CD14-positive monocyte (primary cell): ENCODE measurements around the gene ARHGAP15. TPM values are rescaled to one million over a fixed set of nuclear protein-coding genes. Genes with fewer than 3 reads are reported as not detected.

Source experiments
- DNase-seq, 3 donors: peaks; one replicate each; pipeline ENCODE4 v3.0.0-alpha.2; 2011 to 2022
- H2AFZ ChIP-seq: 2 replicates; pipeline ENCODE4 v1.6.0; 2012; ENCODE audit warnings: mild to moderate bottlenecking, low read depth, low read length, inconsistent platforms; ENCODE audit not compliant: insufficient read depth, poor library complexity, severe bottlenecking
- H3K27ac ChIP-seq, 2 donors: 1 replicate in 1 of 2; 2 replicates in 1 of 2; pipeline ENCODE4 v1.5.1; 2012 to 2013; ENCODE audit warnings: low read length in 2 of 2, control low read depth in 1 of 2, inconsistent platforms in 1 of 2, low read depth in 1 of 2, mild to moderate bottlenecking in 1 of 2
- H3K27me3 ChIP-seq, 2 donors: one replicate each; pipeline versions ENCODE4 v1.6.0 to v1.6.1; 2011 to 2013; ENCODE audit warnings: low read length in 2 of 2; ENCODE audit not compliant: control insufficient read depth in 2 of 2, insufficient read depth in 2 of 2
- H3K36me3 ChIP-seq, 2 donors: replicated peaks in 1 of 2; 1 replicate in 1 of 2; 2 replicates in 1 of 2; pipeline versions ENCODE4 v1.5.1 to v1.6.1; 2012 to 2013; ENCODE audit warnings: low read length in 2 of 2, control low read depth in 1 of 2, inconsistent platforms in 1 of 2, mild to moderate bottlenecking in 1 of 2; ENCODE audit not compliant: insufficient read depth in 2 of 2, control insufficient read depth in 1 of 2
- H3K4me1 ChIP-seq, 2 donors: 1 replicate in 1 of 2; 2 replicates in 1 of 2; pipeline versions ENCODE4 v1.5.1 to v1.6.1; 2012 to 2013; ENCODE audit warnings: low read length in 2 of 2, control low read depth in 1 of 2, inconsistent platforms in 1 of 2, mild to moderate bottlenecking in 1 of 2, moderate library complexity in 1 of 2; ENCODE audit not compliant: insufficient read depth in 2 of 2, control insufficient read depth in 1 of 2
- H3K4me2 ChIP-seq: replicated peaks from 2 replicates; pipeline ENCODE3; 2012; ENCODE audit warnings: low read length, moderate library complexity, mild to moderate bottlenecking; ENCODE audit not compliant: poor library complexity, severe bottlenecking; ENCODE audit errors: extremely low read depth
- H3K4me3 ChIP-seq, 3 experiments: fragments of 200-600 bp in 1 of 3; sonication (generic) in 1 of 3; replicated peaks in 1 of 3; 1 replicate in 2 of 3; 2 replicates in 1 of 3; pipeline ENCODE4 v1.5.1; 2011 to 2013; ENCODE audit warnings: low read length in 3 of 3, mild to moderate bottlenecking in 3 of 3, control low read depth in 2 of 3, low read depth in 2 of 3, inconsistent platforms in 1 of 3, moderate library complexity in 1 of 3
- H3K79me2 ChIP-seq: 2 replicates; pipeline ENCODE4 v1.6.0; 2012; ENCODE audit warnings: mild to moderate bottlenecking, control low read depth, inconsistent platforms, low read length, moderate library complexity; ENCODE audit not compliant: insufficient read depth
- H3K9ac ChIP-seq: 2 replicates; pipeline ENCODE4 v1.6.0; 2017; ENCODE audit warnings: low read length, mild to moderate bottlenecking; ENCODE audit not compliant: insufficient read depth, poor library complexity, severe bottlenecking
- H3K9me3 ChIP-seq, 2 donors: replicated peaks in 1 of 2; 1 replicate in 1 of 2; 2 replicates in 1 of 2; pipeline versions ENCODE4 v1.5.1 to v1.6.1; 2012 to 2013; ENCODE audit warnings: low read length in 2 of 2, control low read depth in 1 of 2; ENCODE audit not compliant: control insufficient read depth in 1 of 2, insufficient read depth in 1 of 2
- H4K20me1 ChIP-seq: 2 replicates; pipeline ENCODE4 v1.6.0; 2012; ENCODE audit warnings: mild to moderate bottlenecking, low read length, control low read depth, moderate library complexity; ENCODE audit not compliant: insufficient read depth
- H3K27ac Mint-ChIP-seq, 7 donors: one replicate each; pipeline ENCODE4 v1.8.0; 2020; ENCODE audit warnings: mild to moderate bottlenecking in 7 of 7, mixed read lengths in 7 of 7, moderate library complexity in 6 of 7, inconsistent platforms in 2 of 7
- H3K27me3 Mint-ChIP-seq, 3 donors: one replicate each; pipeline ENCODE4 v1.8.0; 2021 to 2022; ENCODE audit warnings: low read depth in 3 of 3, mild to moderate bottlenecking in 3 of 3, mixed read lengths in 3 of 3, moderate library complexity in 3 of 3, inconsistent platforms in 1 of 3
- H3K36me3 Mint-ChIP-seq, 2 donors: one replicate each; pipeline ENCODE4 v1.8.0; 2020; ENCODE audit warnings: mixed read lengths in 2 of 2, inconsistent platforms in 1 of 2, mild to moderate bottlenecking in 1 of 2
- H3K4me1 Mint-ChIP-seq: one replicate; pipeline ENCODE4 v1.8.0; 2020; ENCODE audit warnings: mild to moderate bottlenecking, mixed read lengths
- H3K4me3 Mint-ChIP-seq, 2 donors: one replicate each; pipeline ENCODE4 v1.8.0; 2020; ENCODE audit warnings: mild to moderate bottlenecking in 2 of 2, mixed read lengths in 2 of 2, moderate library complexity in 1 of 2
- H3K9me3 Mint-ChIP-seq, 7 donors: one replicate each; pipeline ENCODE4 v1.8.0; 2020 to 2022; ENCODE audit warnings: mixed read lengths in 7 of 7, mild to moderate bottlenecking in 6 of 7, moderate library complexity in 6 of 7, inconsistent platforms in 2 of 7
- WGBS: methylation state at CpG from one replicate; pipeline ENCODE4 v1.1.5; 2013; ENCODE audit warnings: missing lambda C conversion rate; ENCODE audit not compliant: insufficient coverage; 5-methylcytosine and 5-hydroxymethylcytosine counted together
- intact Hi-C, 2 donors: fragments of 100-400 bp; cut with micrococcal nuclease; formaldehyde crosslinking; loops; one replicate each; pipeline versions ENCODE4 v1.15.0 to v1.15.1; 2023
- polyA plus RNA-seq, 3 donors: library from polyadenylated mRNA; depleted of rRNA in 1 of 3; unstranded in 2 of 3; stranded (reverse) in 1 of 3; fragments of 300-500 nt in 2 of 3; fragments of >200 nt in 1 of 3; fragmentation: Illumina TruSeq in 2 of 3; gene quantifications; 1 replicate in 2 of 3; 2 replicates in 1 of 3; pipeline ENCODE4 v1.2.3, GENCODE V29; 2012 to 2021
- TF ChIP-seq, protein P1 (sequence below): fragments of 200-600 bp; IDR thresholded peaks from one replicate; pipeline ENCODE4 v1.8.0; 2022; ENCODE audit warnings: antibody characterized with exemption, mild to moderate bottlenecking

ARHGAP15 gene
- polyA plus RNA-seq, 3 donors, result 35.4 to 50.9 (median 50.7) TPM

DNA sequence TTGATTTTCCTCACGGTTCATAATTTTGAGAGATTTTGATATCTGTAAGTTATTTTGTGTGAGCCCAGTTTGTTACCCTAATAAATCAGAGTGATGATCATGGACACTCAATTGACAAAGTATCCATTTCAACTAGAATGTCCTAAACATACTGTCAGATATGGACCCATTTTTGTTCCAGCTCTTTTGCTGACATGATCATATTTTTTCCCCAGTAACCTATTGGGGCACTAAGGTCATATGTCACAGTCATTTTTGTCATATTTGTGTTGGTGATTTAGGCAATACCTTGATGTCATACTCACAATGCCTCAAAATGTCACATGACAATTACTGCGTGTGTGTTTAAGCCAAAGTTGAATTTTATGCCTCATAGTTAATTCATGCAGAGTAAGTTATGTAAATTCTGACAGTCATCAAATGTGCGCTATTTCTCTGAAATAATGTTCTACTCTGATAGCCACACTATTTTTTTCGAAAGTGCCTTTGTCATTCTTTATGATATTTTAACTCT lies 218.7 kb downstream of the ARHGAP15 start:
- H4K20me1 ChIP-seq, result no peaks in the 10 kb centered on the region
- no peak overlapping the region for H2AFZ ChIP-seq
- no peaks in the 10 kb centered on the region for H3K27me3 ChIP-seq
- no CpG with 5 or more reads among the region's 4 CpGs for WGBS
- no peak for DNase-seq
- Mint-ChIP-seq H3K36me3 (peaks cover 10 to 20% of the 10 kb centered on the region in 2 donors), H3K27ac (no peak overlapping the region), H3K9me3 (peaks cover 0 to 2% (median 0%) of the 10 kb centered on the region in 7 donors), H3K4me3 (no peak overlapping the region), H3K27me3 (no peaks in the 10 kb centered on the region), H3K4me1 (no peaks in the 10 kb centered on the region)
- no peaks in the 10 kb centered on the region for H3K4me1 ChIP-seq
- no peaks in the 10 kb centered on the region for H3K9me3 ChIP-seq
- intact Hi-C loops, result no loop called here
- no peak overlapping the region for H3K4me2 ChIP-seq
- H3K27ac ChIP-seq, result no peak overlapping the region
- no peak overlapping the region for H3K4me3 ChIP-seq
- TF ChIP-seq, protein P1, sequence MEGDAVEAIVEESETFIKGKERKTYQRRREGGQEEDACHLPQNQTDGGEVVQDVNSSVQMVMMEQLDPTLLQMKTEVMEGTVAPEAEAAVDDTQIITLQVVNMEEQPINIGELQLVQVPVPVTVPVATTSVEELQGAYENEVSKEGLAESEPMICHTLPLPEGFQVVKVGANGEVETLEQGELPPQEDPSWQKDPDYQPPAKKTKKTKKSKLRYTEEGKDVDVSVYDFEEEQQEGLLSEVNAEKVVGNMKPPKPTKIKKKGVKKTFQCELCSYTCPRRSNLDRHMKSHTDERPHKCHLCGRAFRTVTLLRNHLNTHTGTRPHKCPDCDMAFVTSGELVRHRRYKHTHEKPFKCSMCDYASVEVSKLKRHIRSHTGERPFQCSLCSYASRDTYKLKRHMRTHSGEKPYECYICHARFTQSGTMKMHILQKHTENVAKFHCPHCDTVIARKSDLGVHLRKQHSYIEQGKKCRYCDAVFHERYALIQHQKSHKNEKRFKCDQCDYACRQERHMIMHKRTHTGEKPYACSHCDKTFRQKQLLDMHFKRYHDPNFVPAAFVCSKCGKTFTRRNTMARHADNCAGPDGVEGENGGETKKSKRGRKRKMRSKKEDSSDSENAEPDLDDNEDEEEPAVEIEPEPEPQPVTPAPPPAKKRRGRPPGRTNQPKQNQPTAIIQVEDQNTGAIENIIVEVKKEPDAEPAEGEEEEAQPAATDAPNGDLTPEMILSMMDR, result no peak
- peaks cover 4% of the 10 kb centered on the region for H3K79me2 ChIP-seq
- H3K36me3 ChIP-seq, result peaks cover 0 to 5% of the 10 kb centered on the region in 2 donors
- no peak overlapping the region for H3K9ac ChIP-seq

DNA sequence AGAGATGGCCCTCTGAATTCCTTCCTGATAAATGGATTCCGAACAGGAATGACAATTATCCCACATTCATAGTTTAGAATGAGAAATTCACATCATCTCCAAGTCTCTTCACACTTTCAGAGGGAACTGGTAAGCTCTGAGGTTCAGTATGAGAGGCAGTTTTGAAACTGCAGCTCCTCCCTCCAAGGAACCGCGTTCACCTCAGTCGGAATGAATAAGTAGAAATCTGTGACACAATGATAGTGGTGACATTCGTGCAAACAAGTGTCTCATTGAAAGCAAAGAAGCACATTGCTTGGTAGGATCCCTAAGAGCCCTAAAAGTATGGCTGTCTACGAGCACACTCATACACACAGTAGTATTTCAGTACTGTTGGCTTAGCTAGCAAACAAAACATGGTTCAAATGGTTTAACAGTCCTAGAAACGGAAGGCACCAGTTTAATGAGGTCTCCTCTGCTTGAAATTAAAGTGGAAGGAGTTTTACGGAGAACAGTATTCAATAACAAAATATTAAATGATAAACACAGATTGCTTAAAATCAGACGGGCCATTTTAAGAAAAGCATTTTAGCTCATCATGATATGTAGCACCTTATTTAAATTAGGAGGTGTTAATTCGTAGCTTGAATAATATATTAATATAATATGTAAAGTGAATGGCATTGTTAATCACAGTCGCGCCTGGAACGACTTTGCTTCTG lies 225.0 kb downstream of the ARHGAP15 start:
- H3K27ac Mint-ChIP-seq, result no peak overlapping the region
- no peaks in the 10 kb centered on the region for H3K27me3 Mint-ChIP-seq
- no peak overlapping the region for H3K4me3 ChIP-seq
- peaks cover 8% of the 10 kb centered on the region for H4K20me1 ChIP-seq
- WGBS, result no CpG with 5 or more reads among the region's 13 CpGs
- intact Hi-C loops, result no loop called here
- no peaks in the 10 kb centered on the region for H3K9me3 ChIP-seq
- H3K4me1 Mint-ChIP-seq, result peaks cover 12% of the 10 kb centered on the region
- no peaks in the 10 kb centered on the region for H3K27me3 ChIP-seq
- H3K36me3 Mint-ChIP-seq, result peaks cover 4 to 5% of the 10 kb centered on the region in 2 donors
- no peak overlapping the region for H3K4me2 ChIP-seq
- no peak overlapping the region for H2AFZ ChIP-seq
- no peak overlapping the region for H3K4me3 Mint-ChIP-seq
- no peaks in the 10 kb centered on the region for H3K79me2 ChIP-seq
- peaks cover 7 to 13% of the 10 kb centered on the region in 2 donors for H3K4me1 ChIP-seq
- no peak overlapping the region for H3K27ac ChIP-seq
- TF ChIP-seq, protein P1, result no peak
- DNase-seq, result no peak
- peaks cover 0 to 2% (median 0%) of the 10 kb centered on the region in 7 donors for H3K9me3 Mint-ChIP-seq
- no peak overlapping the region for H3K9ac ChIP-seq
- no peaks in the 10 kb centered on the region for H3K36me3 ChIP-seq
